ENCODE measurements around the gene DGKA.

Gene DGKA

GRCh38 chr12:55955800-55956508 lies 25.0 kb downstream of the DGKA start:
- TF ChIP-seq CTCF (IDR thresholded peaks at IDR 0.05; ENCODE audit: low read depth, low read length) = peak; percentile 25
- no peak for DNase-seq (ENCODE audit: extremely low read depth, low read depth)

- no peak for TF ChIP-seq CTCF (IDR thresholded peaks at IDR 0.05; ENCODE audit: low read depth, low read length)
- no peak for DNase-seq (ENCODE audit: extremely low read depth, low read depth)
Observed at GRCh38 chr12:55957106-55957859, 26.3 kb downstream of the DGKA start.

GRCh38 chr12:55963760-55964159 lies 32.8 kb downstream of the DGKA start:
- no peak for TF ChIP-seq CTCF (IDR thresholded peaks at IDR 0.05; ENCODE audit: low read depth, low read length)
- no peak for DNase-seq (ENCODE audit: extremely low read depth, low read depth)

GRCh38 chr12:55965240-55965639 lies 34.3 kb downstream of the DGKA start:
- no peak for DNase-seq (ENCODE audit: extremely low read depth, low read depth)
- no peak for TF ChIP-seq CTCF (IDR thresholded peaks at IDR 0.05; ENCODE audit: low read depth, low read length)

GRCh38 chr12:55965941-55966407 lies 35.0 kb downstream of the DGKA start, which contains the start of gene PMEL:
Gene PMEL, minus strand, starts transcription at chr12:55966042. Its CDS starts 31 bp downstream, at chr12:55966011.
- no peak for DNase-seq (ENCODE audit: extremely low read depth, low read depth)
- TF ChIP-seq CTCF (IDR thresholded peaks at IDR 0.05; ENCODE audit: low read depth, low read length) = no peak

- peak; percentile 31 for DNase-seq (ENCODE audit: extremely low read depth, low read depth)
Observed at GRCh38 chr12:55966408-55967281, 35.7 kb downstream of the DGKA start, which contains the start of gene CDK2. Gene CDK2, plus strand, starts transcription at chr12:55966830. Its CDS starts 179 bp downstream, at chr12:55967009.

More at GRCh38 chr12:55966408-55967281, 35.7 kb downstream of the DGKA start, which contains the start of gene CDK2:
- TF ChIP-seq CTCF (IDR thresholded peaks at IDR 0.05; ENCODE audit: low read depth, low read length) = no peak

All from AG09319 (cell line).